ENCODE results near the gene PLD6. TPM values are rescaled to one million over a fixed set of nuclear protein-coding genes. Genes with fewer than 3 reads are reported as not detected.

The PLD6 gene
- total RNA-seq, 1 experiment from 2014 or later, result 4.2 TPM

GRCh38 chr17:17236295-17237025 lies 30.3 kb upstream of the PLD6 start:
- Histone ChIP-seq H3K36me3 (ENCODE audit: control insufficient read depth, insufficient read depth, low read length) (peaks cover 4% of the 10 kb centered on the region), H3K27me3 (ENCODE audit: control insufficient read depth, insufficient read depth, low read length) (no peaks in the 10 kb centered on the region), H3K9me3 (ENCODE audit: control insufficient read depth, insufficient read depth, low read depth, low read length) (no peaks in the 10 kb centered on the region), H3K4me1 (ENCODE audit: control insufficient read depth, insufficient read depth, low read length) (peaks cover 3% of the 10 kb centered on the region; the same call in 1 of the 2 replicates), H3K27ac (ENCODE audit: low read length) (peak overlapping the region; percentile 98), H3K4me3 (ENCODE audit: low read depth in 2 of 2, low read length in 2 of 2) (peak overlapping the region; percentile 91 to 97)
- ATAC-seq (peak; percentile 33), DNase-seq (ENCODE audit: low read depth, low spot score) (no peak)
- CTCF ChIA-PET, result no interaction called here
- no peak for TF ChIP-seq REST (IDR thresholded peaks at IDR 0.05; ENCODE audit: insufficient read depth in 1 of 2, low read depth in 2 of 2, low read length in 1 of 2)
- TF ChIP-seq SIN3A (IDR thresholded peaks at IDR 0.05; ENCODE audit: borderline replicate concordance, insufficient read depth, low read depth, low read length), result no peak
- no peak for TF ChIP-seq POLR2AphosphoS5 (IDR thresholded peaks at IDR 0.05; ENCODE audit: low read depth, low read length)
- TF ChIP-seq CTCF (IDR thresholded peaks at IDR 0.05), result no peak
- TF ChIP-seq TCF7L2 (IDR thresholded peaks at IDR 0.05; ENCODE audit: low read depth, low read length), result no peak
- POLR2A ChIA-PET, result no interaction called here
- in situ Hi-C loops (cut with HindIII; ENCODE audit: low pct_unique_long_range_greater_than_20kb, low sequenced_read_pairs) (no loop called here), intact Hi-C loops (cut with micrococcal nuclease; ENCODE audit: unreplicated experiment) (no loop called here)
- TSS peak; percentile 94 for BruUV-seq (replicated peaks)

- Histone ChIP-seq H3K4me1 (ENCODE audit: control insufficient read depth, insufficient read depth, low read length) (peaks cover 3% of the 10 kb centered on the region; the same call in 1 of the 2 replicates), H3K27me3 (ENCODE audit: control insufficient read depth, insufficient read depth, low read length) (no peaks in the 10 kb centered on the region), H3K4me3 (ENCODE audit: low read depth in 2 of 2, low read length in 2 of 2) (peak overlapping the region; percentile 91 to 97), H3K9me3 (ENCODE audit: control insufficient read depth, insufficient read depth, low read depth, low read length) (no peaks in the 10 kb centered on the region), H3K27ac (ENCODE audit: low read length) (peak overlapping the region; percentile 98), H3K36me3 (ENCODE audit: control insufficient read depth, insufficient read depth, low read length) (peaks cover 4% of the 10 kb centered on the region)
- ATAC-seq, result 0 out of 2 replicates have a peak, but pooled peaks have one; percentile 18
- BruUV-seq (replicated peaks), result no TSS peak
- in situ Hi-C loops (cut with HindIII; ENCODE audit: low pct_unique_long_range_greater_than_20kb, low sequenced_read_pairs), result no loop called here
- CTCF ChIA-PET, result no interaction called here
- intact Hi-C loops (cut with micrococcal nuclease; ENCODE audit: unreplicated experiment), result no loop called here
- POLR2A ChIA-PET, result interaction anchor here (0.5 kb wide), 1 partner anchor 404 kb away, joined by 5 read pairs; no protein-coding TSS in a partner anchor
- TF ChIP-seq CTCF (IDR thresholded peaks at IDR 0.05), result no peak
- TF ChIP-seq TCF7L2 (IDR thresholded peaks at IDR 0.05; ENCODE audit: low read depth, low read length), result no peak
- no peak for TF ChIP-seq POLR2AphosphoS5 (IDR thresholded peaks at IDR 0.05; ENCODE audit: low read depth, low read length)
- no peak for TF ChIP-seq REST (IDR thresholded peaks at IDR 0.05; ENCODE audit: insufficient read depth in 1 of 2, low read depth in 2 of 2, low read length in 1 of 2)
- no peak for TF ChIP-seq SIN3A (IDR thresholded peaks at IDR 0.05; ENCODE audit: borderline replicate concordance, insufficient read depth, low read depth, low read length)
- DNase-seq (ENCODE audit: low read depth, low spot score), result no peak
Measured at GRCh38 chr17:17235212-17236174, 29.4 kb upstream of the PLD6 start.
